IMR-90 (cell line): ENCODE measurements around the gene CENPX. TPM values are rescaled to one million over a fixed set of nuclear protein-coding genes. Genes with fewer than 3 reads are reported as not detected.

Experiments
- ATAC-seq: fragments of 200-7000 bp; cut with Tn5 transposase; 2 replicates; pipeline ENCODE4 v1.9.1; 2020; ENCODE audit warnings: low read depth, mild to moderate bottlenecking, moderate library complexity
- BruUV-seq: library from RNA; stranded (reverse); fragments of 400-500 nt; replicated peaks from 2 replicates; lab custom pipeline; 2021; lab: Mats Ljungman, UMichigan
- CTCF ChIA-PET: fragments of 300-600 bp; formaldehyde crosslinking; extraction: SDS; loops from one replicate; lab custom pipeline; 2021; ENCODE audit warnings: antibody characterized with exemption; lab: Yijun Ruan, JAX
- POLR2A ChIA-PET: fragments of 300-600 bp; sonication (Branson Sonifier 250); formaldehyde crosslinking; loops from one replicate; lab custom pipeline; 2022; ENCODE audit warnings: antibody characterized with exemption; ENCODE audit not compliant: unreplicated experiment; lab: Charles Lee
- DNase-seq: peaks from one replicate; pipeline ENCODE4 v3.0.0; 2013
- H2AFZ ChIP-seq: replicated peaks from 2 replicates; pipeline ENCODE3; 2013; ENCODE audit warnings: low read length, mild to moderate bottlenecking; ENCODE audit not compliant: poor library complexity
- H2AK5ac ChIP-seq: 2 replicates; pipeline ENCODE4 v1.6.1; 2013; ENCODE audit warnings: low read depth, low read length, inconsistent platforms
- H2AK9ac ChIP-seq: replicated peaks from 2 replicates; pipeline ENCODE3; 2013; ENCODE audit warnings: mild to moderate bottlenecking, low read depth, low read length, moderate library complexity; ENCODE audit not compliant: poor library complexity
- H2BK120ac ChIP-seq: 2 replicates; pipeline ENCODE4 v1.6.1; 2013; ENCODE audit warnings: low read depth, low read length, inconsistent platforms
- H2BK15ac ChIP-seq: 3 replicates; pipeline ENCODE4 v1.6.1; 2013; ENCODE audit warnings: low read depth, low read length, inconsistent platforms
- H2BK20ac ChIP-seq: 2 replicates; pipeline ENCODE4 v1.6.1; 2013; ENCODE audit warnings: low read depth, mild to moderate bottlenecking, inconsistent platforms, low read length, moderate library complexity
- H2BK5ac ChIP-seq: 2 replicates; pipeline ENCODE4 v1.6.1; 2013; ENCODE audit warnings: mild to moderate bottlenecking, low read depth, low read length, inconsistent platforms; ENCODE audit not compliant: poor library complexity, severe bottlenecking
- H3K14ac ChIP-seq: replicated peaks from 2 replicates; pipeline ENCODE4 v1.6.1; 2013; ENCODE audit warnings: low read depth, low read length, inconsistent platforms
- H3K18ac ChIP-seq: 2 replicates; pipeline ENCODE4 v1.6.1; 2013; ENCODE audit warnings: low read depth, low read length, control low read depth
- H3K23ac ChIP-seq: 2 replicates; pipeline ENCODE4 v1.6.1; 2013; ENCODE audit warnings: low read depth, low read length, inconsistent platforms
- H3K27ac ChIP-seq: 2 replicates; pipeline ENCODE4 v1.5.1; 2013; ENCODE audit warnings: mild to moderate bottlenecking, control low read depth, low read length; ENCODE audit not compliant: insufficient read depth
- H3K27me3 ChIP-seq: 2 replicates; pipeline ENCODE4 v1.6.1; 2013; ENCODE audit warnings: low read length; ENCODE audit not compliant: control insufficient read depth, insufficient read depth
- H3K36me3 ChIP-seq: 2 replicates; pipeline ENCODE4 v1.6.1; 2013; ENCODE audit warnings: low read length, mixed read lengths; ENCODE audit not compliant: control insufficient read depth, insufficient read depth
- H3K4ac ChIP-seq: 2 replicates; pipeline ENCODE4 v1.6.1; 2013; ENCODE audit warnings: low read depth, low read length, inconsistent platforms
- H3K4me1 ChIP-seq: 2 replicates; pipeline ENCODE4 v1.6.1; 2013; ENCODE audit warnings: low read length, mixed read lengths; ENCODE audit not compliant: control insufficient read depth, insufficient read depth
- H3K4me2 ChIP-seq: 2 replicates; pipeline ENCODE4 v1.6.1; 2013; ENCODE audit warnings: low read depth, mild to moderate bottlenecking, control low read depth, low read length, moderate library complexity
- H3K4me3 ChIP-seq: 2 replicates; pipeline ENCODE4 v1.5.1; 2013; ENCODE audit warnings: low read depth, mild to moderate bottlenecking, control low read depth, low read length, moderate library complexity; ENCODE audit not compliant: insufficient read depth
- H3K56ac ChIP-seq: 2 replicates; pipeline ENCODE4 v1.6.1; 2013; ENCODE audit warnings: low read length, inconsistent platforms; ENCODE audit not compliant: insufficient read depth; ENCODE audit errors: extremely low read depth
- H3K79me1 ChIP-seq, 2 experiments: 2 replicates each; pipeline ENCODE4 v1.6.1; 2013; ENCODE audit warnings: low read length in 2 of 2, inconsistent platforms in 1 of 2, low read depth in 1 of 2
- H3K9ac ChIP-seq: 2 replicates; pipeline ENCODE4 v1.6.1; 2013; ENCODE audit warnings: low read depth, low read length, control low read depth
- H3K9me1 ChIP-seq: 2 replicates; pipeline ENCODE4 v1.6.1; 2013; ENCODE audit warnings: low read length, inconsistent platforms; ENCODE audit not compliant: insufficient read depth
- H3K9me3 ChIP-seq: 2 replicates; pipeline ENCODE4 v1.6.1; 2013; ENCODE audit warnings: low read length; ENCODE audit not compliant: control insufficient read depth, insufficient read depth
- H4K20me1 ChIP-seq: 2 replicates; pipeline ENCODE4 v1.6.1; 2013; ENCODE audit warnings: low read length, inconsistent platforms; ENCODE audit not compliant: insufficient read depth
- H4K5ac ChIP-seq: 2 replicates; pipeline ENCODE4 v1.6.1; 2013; ENCODE audit warnings: mild to moderate bottlenecking, low read depth, low read length, control low read depth
- H4K8ac ChIP-seq, 2 experiments: 2 replicates each; pipeline ENCODE4 v1.6.1; 2013; ENCODE audit warnings: low read depth in 2 of 2, low read length in 2 of 2, control low read depth in 1 of 2, inconsistent platforms in 1 of 2
- H4K91ac ChIP-seq: 2 replicates; pipeline ENCODE4 v1.6.1; 2013; ENCODE audit warnings: low read depth, low read length, inconsistent platforms; ENCODE audit not compliant: insufficient read depth
- ELK1 ChIP-seq: fragments of 150-350 bp; IDR thresholded peaks from 2 replicates; pipeline ENCODE4 v1.6.1; 2016; ENCODE audit warnings: low read depth, mild to moderate bottlenecking, low read length, moderate library complexity, borderline replicate concordance
- MXI1 ChIP-seq: IDR thresholded peaks from 2 replicates; pipeline ENCODE4 v1.6.1; 2012; ENCODE audit warnings: low read depth, mild to moderate bottlenecking, low read length, moderate library complexity, borderline replicate concordance
- NFE2L2 ChIP-seq: fragments of 150-350 bp; IDR thresholded peaks from 2 replicates; pipeline ENCODE4 v1.6.1; 2016; ENCODE audit warnings: low read depth, mild to moderate bottlenecking, low read length
- RAD21 ChIP-seq: IDR thresholded peaks from 2 replicates; pipeline ENCODE4 v1.6.1; 2012; ENCODE audit warnings: low read length, improper control_type of control experiment
- RCOR1 ChIP-seq: IDR thresholded peaks from 2 replicates; pipeline ENCODE4 v1.6.1; 2012; ENCODE audit warnings: mild to moderate bottlenecking, low read length, improper control_type of control experiment; ENCODE audit not compliant: insufficient replicate concordance
- WGBS, 2 experiments: methylation state at CpG; one replicate each; pipeline versions ENCODE4 v1.1.5 to v1.1.7; 2013; ENCODE audit warnings: missing lambda C conversion rate in 2 of 2; ENCODE audit not compliant: insufficient read length in 1 of 2; ENCODE audit errors: extremely low coverage in 2 of 2; 5-methylcytosine and 5-hydroxymethylcytosine counted together
- dilution Hi-C: fragments of 300-500 bp; cut with HindIII; formaldehyde crosslinking; loops from one replicate; pipeline ENCODE4 v1.14.3; 2018; ENCODE audit warnings: low sequenced_read_pairs; ENCODE audit not compliant: unreplicated experiment
- in situ Hi-C: fragments of 300-500 bp; cut with MboI; formaldehyde crosslinking; loops from 3 replicates; pipeline ENCODE4 v1.14.3; 2019; ENCODE audit warnings: low sequenced_read_pairs, inconsistent platforms, mixed read lengths
- intact Hi-C: fragments of 100-400 bp; cut with micrococcal nuclease; formaldehyde crosslinking; loops from 2 replicates; pipeline ENCODE4 v1.10.0; 2022
- polyA plus RNA-seq, 3 experiments: library from polyadenylated mRNA; depleted of rRNA; stranded (reverse); fragments of >200 nt; gene quantifications; 2 replicates each; pipeline ENCODE4 v1.2.3, GENCODE V29; 2012; ENCODE audit warnings: low replicate concordance in 1 of 3
- total RNA-seq: library from RNA; depleted of rRNA; stranded (reverse); fragments of >200 nt; gene quantifications from 2 replicates; pipeline ENCODE4 v1.2.3, GENCODE V29; 2012

Gene CENPX
- total and polyA plus RNA-seq, 2 of the 4 experiments (the other 2 are of a cell fraction) = 44.8 to 86.8 TPM

GRCh38 chr17:81999976-82000802 is 22.5 kb downstream of the CENPX start:
- H4K20me1 ChIP-seq = peaks cover 3% of the 10 kb centered on the region; the same call in 1 of the 2 replicates
- ChIA-PET CTCF (no interaction called here), POLR2A (no interaction called here)
- H2AFZ ChIP-seq = no peak overlapping the region
- WGBS, 2 experiments = 72% methylated on average over 7 of the region's 36 CpGs; no CpG with 5 or more reads in 1 of the 2 experiments
- H4K91ac ChIP-seq = no peak overlapping the region
- no peaks in the 10 kb centered on the region for H3K27me3 ChIP-seq
- H3K18ac ChIP-seq = no peak overlapping the region
- H4K5ac ChIP-seq = no peak overlapping the region
- no peak overlapping the region for H3K9ac ChIP-seq
- H3K9me1 ChIP-seq = peaks cover 9% of the 10 kb centered on the region; the same call in 1 of the 2 replicates
- no peak for DNase-seq
- peaks cover 17% of the 10 kb centered on the region for H3K4me1 ChIP-seq
- H3K27ac ChIP-seq = no peak overlapping the region
- dilution Hi-C loops (no loop called here), intact Hi-C loops (no loop called here), in situ Hi-C loops (no loop called here)
- no peaks in the 10 kb centered on the region for H3K9me3 ChIP-seq
- H3K23ac ChIP-seq = no peak overlapping the region
- no peak overlapping the region for H2AK5ac ChIP-seq
- peaks cover 11 to 24% of the 10 kb centered on the region in 2 experiments; a peak in 2 of 4 replicates for H3K79me1 ChIP-seq
- peaks cover 6% of the 10 kb centered on the region; the same call in 1 of the 2 replicates for H3K36me3 ChIP-seq
- H2BK120ac ChIP-seq = no peak overlapping the region
- no peak overlapping the region for H3K14ac ChIP-seq
- no peak for TF ChIP-seq MXI1
- TF ChIP-seq RAD21 = no peak
- no peak for TF ChIP-seq NFE2L2
- no peak for TF ChIP-seq RCOR1
- TF ChIP-seq ELK1 = no peak
- no peak for ATAC-seq
- no peak overlapping the region for H4K8ac ChIP-seq
- H3K4me2 ChIP-seq = no peak overlapping the region
- no peak overlapping the region for H2BK15ac ChIP-seq
- no peak overlapping the region for H3K4ac ChIP-seq
- H2AK9ac ChIP-seq = no peak overlapping the region
- H3K4me3 ChIP-seq = no peak overlapping the region
- H2BK20ac ChIP-seq = no peak overlapping the region
- H3K56ac ChIP-seq = no peak overlapping the region
- no peak overlapping the region for H2BK5ac ChIP-seq
- BruUV-seq = no TSS peak
